Right lobe of liver (tissue), 6 donors: ENCODE data around the gene RBM47. TPM values are rescaled to one million over a fixed set of nuclear protein-coding genes. Genes with fewer than 3 reads are reported as not detected.
A peak's percentile ranks its signal among the peaks of the same experiment; 100 is the strongest.

Experiments used
- ATAC-seq, 4 donors: fragments of 200-7000 bp; cut with Tn5 transposase; one replicate each; pipeline ENCODE4 v1.9.1; 2020; ENCODE audit warnings: mild to moderate bottlenecking in 4 of 4, moderate library complexity in 4 of 4
- DNase-seq, 3 donors: peaks; one replicate each; pipeline ENCODE4 v3.0.0-alpha.2; 2020
- H3K27ac ChIP-seq, 3 donors: fragments of 200-600 bp; one replicate each; pipeline ENCODE4 v1.8.0; 2022
- H3K27me3 ChIP-seq, 2 donors: fragments of 200-600 bp; one replicate each; pipeline ENCODE4 v1.8.0; 2022
- H3K36me3 ChIP-seq, 4 donors: fragments of 200-600 bp; sonication (generic) in 1 of 4; one replicate each; pipeline versions ENCODE4 v1.5.1 to v1.8.0; 2017 to 2022; ENCODE audit warnings: control low read depth in 1 of 4
- H3K4me1 ChIP-seq, 4 donors: fragments of 200-600 bp; sonication (generic) in 1 of 4; one replicate each; pipeline versions ENCODE4 v1.5.1 to v1.8.0; 2017 to 2022; ENCODE audit warnings: control low read depth in 1 of 4
- H3K4me3 ChIP-seq, 3 donors: fragments of 200-600 bp; one replicate each; pipeline ENCODE4 v1.8.0; 2022
- H3K9me3 ChIP-seq, 4 donors: fragments of 200-600 bp; sonication (generic) in 1 of 4; one replicate each; pipeline versions ENCODE4 v1.5.1 to v1.8.0; 2017 to 2022; ENCODE audit warnings: control low read depth in 1 of 4
- POLR2A ChIP-seq: fragments of 450-650 bp; IDR thresholded peaks from one replicate; pipeline ENCODE4 v1.6.1; 2017; ENCODE audit warnings: antibody characterized with exemption, mild to moderate bottlenecking
- WGBS: methylation state at CpG from one replicate; pipeline ENCODE4 v1.1.6; 2018; ENCODE audit warnings: low coverage, low lambda C conversion rate; ENCODE audit not compliant: insufficient coverage; ENCODE audit errors: missing lambda C conversion rate; 5-methylcytosine and 5-hydroxymethylcytosine counted together
- intact Hi-C, 2 donors: fragments of 100-400 bp; cut with DNase I; formaldehyde crosslinking; loops; one replicate each; pipeline versions ENCODE4 v1.11.2 to v1.14.1; 2022
- total RNA-seq, 6 experiments: library from RNA; depleted of rRNA in 2 of 6; stranded (reverse); fragments of >200 nt in 2 of 6; fragmentation: NEBNext Ultra II Directional in 3 of 6; extraction: Animal tissue kit (Norgen Biotek cat#: 25700) in 3 of 6; gene quantifications; one replicate each; pipeline versions ENCODE4 v1.1.0 to v1.2.4, GENCODE V29; 2016 to 2023
- TF ChIP-seq, protein P1 (sequence below), 4 donors: fragments of 200-600 bp in 3 of 4; fragments of 450-650 bp in 1 of 4; IDR thresholded peaks; one replicate each; pipeline versions ENCODE4 v1.5.1 to v1.8.0; 2016 to 2022; ENCODE audit warnings: antibody characterized with exemption in 4 of 4, mild to moderate bottlenecking in 2 of 4
- donor health status: DM: no; HTN: yes; CAD: no.
- donor health status: DM: no; HTN: no; CAD: no.
- donor health status: DM: no; HTN: no; CAD: no.
- donor health status: DM: no; HTN: yes; CAD: no.
- donor health status: DM: no; HTN: yes; CAD: no.

The RBM47 gene
- total RNA-seq, 6 experiments from 2014 or later: 29.5 to 85.0 (median 51.1) TPM

DNA sequence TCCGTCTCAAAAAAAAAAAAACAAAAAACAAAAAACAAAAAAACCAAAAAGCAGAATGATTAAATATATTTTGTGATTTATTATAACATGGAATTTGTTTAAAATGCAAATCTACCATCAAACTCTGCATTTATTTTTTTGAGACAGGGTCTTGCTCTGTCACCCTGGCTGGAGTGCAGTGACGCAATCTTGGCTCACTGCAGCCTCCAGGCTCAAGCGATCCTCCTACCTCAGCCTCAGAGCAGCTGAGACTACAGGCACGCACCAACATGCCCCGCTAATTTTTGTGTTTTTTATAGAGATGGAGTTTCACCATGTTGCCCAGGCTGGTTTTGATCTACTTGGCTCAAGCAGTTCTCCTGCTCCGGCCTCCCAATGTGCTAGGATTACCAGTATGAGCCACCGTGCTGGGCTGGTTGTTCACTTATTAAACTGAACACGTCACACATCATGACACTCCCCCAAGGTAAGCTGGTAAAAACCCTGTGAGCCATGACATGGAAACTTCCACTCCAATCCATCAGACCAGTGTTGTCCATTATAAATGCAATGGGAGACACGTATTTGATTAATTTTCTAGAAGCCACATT lies 45.7 kb downstream of the RBM47 start:
- H3K36me3 ChIP-seq: no peaks in the 10 kb centered on the region
- intact Hi-C loops: no loop called here
- ATAC-seq: no peak
- peaks cover 0 to 29% (median 8%) of the 10 kb centered on the region in 4 donors for H3K4me1 ChIP-seq
- no peaks in the 10 kb centered on the region for H3K27me3 ChIP-seq
- DNase-seq: no peak
- TF ChIP-seq, protein P1, sequence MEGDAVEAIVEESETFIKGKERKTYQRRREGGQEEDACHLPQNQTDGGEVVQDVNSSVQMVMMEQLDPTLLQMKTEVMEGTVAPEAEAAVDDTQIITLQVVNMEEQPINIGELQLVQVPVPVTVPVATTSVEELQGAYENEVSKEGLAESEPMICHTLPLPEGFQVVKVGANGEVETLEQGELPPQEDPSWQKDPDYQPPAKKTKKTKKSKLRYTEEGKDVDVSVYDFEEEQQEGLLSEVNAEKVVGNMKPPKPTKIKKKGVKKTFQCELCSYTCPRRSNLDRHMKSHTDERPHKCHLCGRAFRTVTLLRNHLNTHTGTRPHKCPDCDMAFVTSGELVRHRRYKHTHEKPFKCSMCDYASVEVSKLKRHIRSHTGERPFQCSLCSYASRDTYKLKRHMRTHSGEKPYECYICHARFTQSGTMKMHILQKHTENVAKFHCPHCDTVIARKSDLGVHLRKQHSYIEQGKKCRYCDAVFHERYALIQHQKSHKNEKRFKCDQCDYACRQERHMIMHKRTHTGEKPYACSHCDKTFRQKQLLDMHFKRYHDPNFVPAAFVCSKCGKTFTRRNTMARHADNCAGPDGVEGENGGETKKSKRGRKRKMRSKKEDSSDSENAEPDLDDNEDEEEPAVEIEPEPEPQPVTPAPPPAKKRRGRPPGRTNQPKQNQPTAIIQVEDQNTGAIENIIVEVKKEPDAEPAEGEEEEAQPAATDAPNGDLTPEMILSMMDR (IDR thresholded peaks at IDR 0.05): no peak
- no peak for TF ChIP-seq POLR2A
- 97% methylated on average over 5 of the region's 9 CpGs for WGBS
- no peaks in the 10 kb centered on the region for H3K9me3 ChIP-seq
- H3K27ac ChIP-seq: no peak overlapping the region
- no peak overlapping the region for H3K4me3 ChIP-seq

DNA sequence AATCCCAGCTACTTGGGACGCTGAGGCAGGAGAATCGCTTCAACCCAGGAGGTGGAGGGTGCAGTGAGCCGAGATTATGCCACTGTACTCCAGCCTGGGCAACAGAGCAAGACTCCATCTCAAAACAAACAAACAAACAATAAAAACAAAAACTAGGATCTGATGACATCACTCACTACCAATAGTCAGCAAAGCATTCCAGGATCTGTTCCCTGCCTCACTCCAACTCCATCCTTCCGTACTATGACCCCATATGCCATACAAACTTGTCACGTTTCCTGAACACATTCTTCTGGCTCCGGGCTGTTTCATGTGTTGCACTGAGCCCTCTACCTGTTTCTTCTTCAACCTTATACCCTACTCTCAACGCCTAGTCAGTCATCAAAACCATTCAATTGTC lies 47.3 kb downstream of the RBM47 start:
- no peak overlapping the region for H3K27ac ChIP-seq
- H3K36me3 ChIP-seq: no peaks in the 10 kb centered on the region
- no peaks in the 10 kb centered on the region for H3K27me3 ChIP-seq
- DNase-seq: no peak
- H3K4me1 ChIP-seq: peaks cover 0 to 29% (median 9%) of the 10 kb centered on the region in 4 donors
- no peak for ATAC-seq
- intact Hi-C loops: no loop called here
- WGBS: 92% methylated on average over 4 of the region's 7 CpGs
- no peak for TF ChIP-seq POLR2A
- TF ChIP-seq, protein P1 (IDR thresholded peaks at IDR 0.05): no peak
- no peaks in the 10 kb centered on the region for H3K9me3 ChIP-seq
- no peak overlapping the region for H3K4me3 ChIP-seq

DNA sequence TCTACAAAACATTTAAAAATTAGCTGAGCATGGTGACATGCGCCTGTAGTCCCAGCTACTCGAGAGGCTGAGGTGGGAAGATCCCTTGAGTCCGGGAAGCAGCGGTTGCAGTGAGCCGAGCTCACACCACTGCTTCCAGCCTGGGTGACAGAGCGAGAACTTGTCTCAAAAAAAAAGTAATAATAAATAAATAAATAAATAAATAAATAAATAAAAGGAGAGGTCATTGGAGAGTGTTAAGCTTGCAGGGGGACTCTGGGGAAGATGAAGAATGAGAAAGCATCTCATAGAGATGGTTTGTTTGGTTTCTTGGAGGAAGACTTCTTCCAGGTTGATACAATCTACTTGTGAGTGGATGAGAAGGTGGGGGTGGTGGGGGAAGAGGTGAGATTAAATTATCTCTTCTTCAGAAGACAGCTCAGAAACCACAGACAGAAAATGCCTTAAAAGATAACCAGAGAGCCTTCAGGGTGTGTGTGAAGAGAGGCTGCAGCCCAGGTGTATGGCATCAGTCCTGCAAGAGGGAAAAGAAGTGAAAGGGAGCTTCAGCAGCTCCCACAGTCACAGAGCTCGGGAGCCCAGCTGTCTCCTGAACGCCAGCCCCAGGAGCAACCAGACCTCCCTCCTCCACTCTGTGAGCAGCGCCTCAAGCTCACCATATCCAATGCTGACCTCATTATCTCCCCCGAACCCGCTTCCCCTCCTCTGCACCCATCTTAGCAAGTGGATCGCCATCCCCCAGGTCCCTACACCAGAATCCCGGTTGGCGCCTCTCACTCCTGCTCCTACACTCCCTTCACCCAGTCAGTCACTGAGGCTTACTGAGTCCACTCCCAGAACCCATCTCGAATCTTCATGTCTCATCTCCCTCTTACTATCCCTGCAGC lies 48.2 kb downstream of the RBM47 start:
- Histone ChIP-seq H3K27ac (no peak overlapping the region), H3K36me3 (no peaks in the 10 kb centered on the region), H3K27me3 (no peaks in the 10 kb centered on the region), H3K9me3 (no peaks in the 10 kb centered on the region), H3K4me1 (peaks cover 0 to 25% (median 9%) of the 10 kb centered on the region in 4 donors), H3K4me3 (no peak overlapping the region)
- no peak for ATAC-seq
- no peak for DNase-seq
- 92% methylated on average over 8 of the region's 15 CpGs for WGBS
- no peak for TF ChIP-seq POLR2A
- TF ChIP-seq, protein P1 (IDR thresholded peaks at IDR 0.05): no peak
- intact Hi-C loops: no loop called here

DNA sequence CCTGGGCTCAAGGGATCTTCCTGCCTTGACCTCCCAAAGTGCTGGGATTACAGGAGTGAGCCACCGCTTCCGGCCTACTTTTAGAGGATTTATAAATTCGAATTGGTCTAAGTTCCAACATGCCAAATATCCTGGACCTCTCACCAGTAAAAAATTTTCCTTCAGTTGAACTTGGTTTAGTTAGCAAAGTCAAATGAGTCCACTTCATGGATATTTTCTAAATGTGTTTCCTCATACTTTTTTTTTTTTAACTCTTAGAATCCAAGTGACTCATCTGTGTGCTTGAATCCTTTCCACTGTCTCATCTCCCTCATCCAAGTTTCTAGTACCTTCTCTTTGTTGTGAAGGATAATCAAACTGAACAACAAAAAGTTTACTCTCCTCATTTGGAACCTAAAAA lies 49.7 kb downstream of the RBM47 start:
- no peaks in the 10 kb centered on the region for H3K36me3 ChIP-seq
- ATAC-seq: no peak
- WGBS: 90% methylated on average over 3 of the region's 3 CpGs
- intact Hi-C loops: no loop called here
- no peak overlapping the region for H3K4me3 ChIP-seq
- no peak for TF ChIP-seq POLR2A
- TF ChIP-seq, protein P1 (IDR thresholded peaks at IDR 0.05): no peak
- no peaks in the 10 kb centered on the region for H3K9me3 ChIP-seq
- DNase-seq: no peak
- H3K27me3 ChIP-seq: no peaks in the 10 kb centered on the region
- peak overlapping the region in 2 of 3 donors; percentile 6 to 20 for H3K27ac ChIP-seq
- H3K4me1 ChIP-seq: peaks cover 0 to 31% (median 13%) of the 10 kb centered on the region in 4 donors
